Activated T-cell treated with anti-CD3 and anti-CD28 coated beads for 48 hours (primary cell): ENCODE data around the gene STIM1.
"Not testable (repeated sequence)": the region's sequence is repeated elsewhere in the genome, so short reads cannot be mapped to it uniquely, and the experiment has no call there.

Experiments
- DNase-seq: peaks from one replicate; pipeline ENCODE4 v3.0.0-alpha.2; 2020; ENCODE audit warnings: low read depth

The STIM1 gene

GRCh38 chr11:3983101-3983500 is 127.6 kb downstream of the STIM1 start:
- no peak for DNase-seq

- peak; percentile 33 for DNase-seq
Measured at GRCh38 chr11:3984896-3985295, 129.4 kb downstream of the STIM1 start.

- no peak for DNase-seq
Measured at GRCh38 chr11:3985631-3986030, 130.2 kb downstream of the STIM1 start.

GRCh38 chr11:3986301-3986700 is 130.8 kb downstream of the STIM1 start:
- no peak for DNase-seq

- DNase-seq = no peak
Measured at GRCh38 chr11:3989276-3989920, 133.9 kb downstream of the STIM1 start.

GRCh38 chr11:3989921-3990290 is 134.4 kb downstream of the STIM1 start:
- no peak for DNase-seq

- no peak for DNase-seq
Measured at GRCh38 chr11:3990406-3990805, 134.9 kb downstream of the STIM1 start.

- no peak for DNase-seq
Measured at GRCh38 chr11:3992964-3993363, 137.5 kb downstream of the STIM1 start.

GRCh38 chr11:3994030-3994640 is 138.7 kb downstream of the STIM1 start:
- DNase-seq = no peak

GRCh38 chr11:3995307-3995706 is 139.8 kb downstream of the STIM1 start:
- DNase-seq = no peak

- DNase-seq = no peak
Measured at GRCh38 chr11:3995949-3996554, 140.6 kb downstream of the STIM1 start.

- DNase-seq = no peak
Measured at GRCh38 chr11:3996651-3997050, 141.2 kb downstream of the STIM1 start.

GRCh38 chr11:4004753-4005152 is 149.3 kb downstream of the STIM1 start:
- DNase-seq = not testable (repeated sequence)

GRCh38 chr11:4006946-4007680 is 151.6 kb downstream of the STIM1 start:
- no peak for DNase-seq

- DNase-seq = no peak
Measured at GRCh38 chr11:4008116-4008515, 152.7 kb downstream of the STIM1 start.

GRCh38 chr11:4016602-4017001 is 161.1 kb downstream of the STIM1 start:
- not testable (repeated sequence) for DNase-seq

GRCh38 chr11:4017129-4017528 is 161.7 kb downstream of the STIM1 start:
- DNase-seq = no peak

- no peak for DNase-seq
Measured at GRCh38 chr11:4018641-4019040, 163.2 kb downstream of the STIM1 start.

- no peak for DNase-seq
Measured at GRCh38 chr11:4019891-4020290, 164.4 kb downstream of the STIM1 start.

- no peak for DNase-seq
Measured at GRCh38 chr11:4022669-4023068, 167.2 kb downstream of the STIM1 start.

- no peak for DNase-seq
Measured at GRCh38 chr11:4025248-4025966, 169.9 kb downstream of the STIM1 start.

GRCh38 chr11:4025967-4026324 is 170.5 kb downstream of the STIM1 start:
- DNase-seq = no peak
